Activated CD4-positive, alpha-beta T cell treated with anti-CD3 and anti-CD28 coated beads for 1 hour (primary cell): Measurements from ENCODE around the gene TMX2.
"Not testable (repeated sequence)": the region's sequence is repeated elsewhere in the genome, so short reads cannot be mapped to it uniquely, and the experiment has no call there.

Source experiments
- DNase-seq: peaks from one replicate; pipeline ENCODE4 v3.0.0-alpha.2; 2020

The TMX2 gene

DNA sequence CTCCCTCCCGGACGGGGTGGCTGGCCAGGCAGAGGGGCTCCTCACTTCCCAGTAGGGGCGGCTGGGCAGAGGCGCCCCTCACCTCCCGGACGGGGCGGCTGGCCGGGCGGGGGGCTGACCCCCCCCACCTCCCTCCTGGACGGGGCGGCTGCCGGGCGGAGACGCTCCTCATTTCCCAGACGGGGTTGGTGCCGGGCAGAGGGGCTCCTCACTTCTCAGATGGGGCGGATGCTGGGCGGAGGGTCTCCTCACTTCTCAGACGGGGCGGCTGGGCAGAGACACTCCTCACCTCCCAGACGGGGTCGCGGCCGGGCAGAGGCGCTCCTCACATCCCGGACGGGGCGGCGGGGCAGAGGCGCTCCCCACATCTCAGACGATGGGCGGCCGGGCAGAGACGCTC is 4.3 kb downstream of the TMX2 start:
- DNase-seq = not testable (repeated sequence)

DNA sequence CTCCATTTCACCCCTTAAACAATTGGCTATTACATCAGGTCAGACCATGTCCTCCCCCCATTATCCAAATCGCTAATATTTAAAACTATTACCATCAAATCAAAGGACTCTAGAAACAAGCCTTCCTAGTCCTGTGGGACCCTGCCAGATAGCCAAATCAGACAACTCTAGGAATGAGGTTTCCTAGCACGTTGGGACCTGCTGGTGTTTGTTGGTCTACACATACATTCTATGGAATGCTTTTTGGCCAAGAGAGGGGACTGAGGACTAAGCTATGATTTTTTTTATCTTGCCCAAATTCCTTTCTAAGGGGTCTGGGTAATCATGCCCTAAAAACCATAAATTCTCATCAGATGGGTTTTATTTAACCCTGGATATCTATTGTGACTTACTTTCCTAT is 14.8 kb downstream of the TMX2 start:
- no peak for DNase-seq

DNA sequence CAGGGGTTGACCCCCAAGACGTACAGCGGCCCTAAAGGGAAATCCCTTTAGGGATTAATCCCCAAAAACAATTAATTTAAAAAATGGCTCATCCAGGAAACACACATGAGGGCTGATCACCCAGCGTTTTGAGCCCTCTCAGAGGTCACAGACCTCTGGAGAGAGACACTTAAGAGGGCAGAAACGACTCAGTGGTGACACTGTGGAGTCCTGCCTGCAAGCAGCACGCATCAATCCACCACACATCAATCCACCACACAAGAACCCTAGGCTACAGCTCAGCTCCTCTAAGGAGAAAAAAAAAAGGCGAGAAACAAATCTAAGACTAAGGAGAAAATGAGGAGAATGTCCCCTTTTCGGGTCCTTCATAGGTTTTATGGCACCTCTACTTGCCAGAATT is 16.4 kb downstream of the TMX2 start:
- no peak for DNase-seq

DNA sequence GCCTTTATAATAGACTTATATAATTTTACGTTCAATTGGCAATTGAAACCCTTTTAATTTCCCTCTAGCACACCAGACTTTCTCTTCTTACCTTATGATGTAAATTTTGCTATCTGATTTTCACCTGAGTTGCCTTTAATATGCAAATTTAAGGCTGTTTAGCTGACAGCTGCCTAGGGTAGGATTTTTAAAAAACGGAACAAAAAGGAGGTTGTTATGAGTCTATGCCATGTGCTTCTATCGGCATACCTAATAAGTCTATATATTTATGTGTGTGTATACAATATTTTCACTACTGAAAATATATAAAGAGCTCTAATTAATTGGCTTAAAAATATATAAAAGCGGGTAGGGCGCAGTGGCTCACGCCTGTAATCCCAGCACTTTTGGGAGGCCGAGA is 17.1 kb downstream of the TMX2 start:
- no peak for DNase-seq

DNA sequence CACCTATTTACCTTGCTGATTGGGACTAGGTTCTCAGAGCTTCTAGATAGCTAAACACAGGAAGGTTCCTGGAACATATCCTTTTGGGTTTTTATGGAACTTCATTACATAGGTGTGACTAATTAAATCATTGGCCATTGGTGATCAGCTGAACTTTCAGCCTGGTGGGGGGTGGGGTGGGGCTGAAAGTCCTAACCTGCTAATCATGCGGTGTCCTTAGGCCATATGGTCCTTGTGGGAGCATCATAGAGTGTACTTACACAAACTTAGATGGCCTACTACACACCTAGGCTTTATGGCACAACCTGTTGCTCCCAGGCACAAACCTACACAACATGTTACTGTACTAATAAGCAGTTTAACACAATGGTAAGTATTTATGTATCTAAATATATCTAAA is 20.3 kb downstream of the TMX2 start:
- no peak for DNase-seq

DNA sequence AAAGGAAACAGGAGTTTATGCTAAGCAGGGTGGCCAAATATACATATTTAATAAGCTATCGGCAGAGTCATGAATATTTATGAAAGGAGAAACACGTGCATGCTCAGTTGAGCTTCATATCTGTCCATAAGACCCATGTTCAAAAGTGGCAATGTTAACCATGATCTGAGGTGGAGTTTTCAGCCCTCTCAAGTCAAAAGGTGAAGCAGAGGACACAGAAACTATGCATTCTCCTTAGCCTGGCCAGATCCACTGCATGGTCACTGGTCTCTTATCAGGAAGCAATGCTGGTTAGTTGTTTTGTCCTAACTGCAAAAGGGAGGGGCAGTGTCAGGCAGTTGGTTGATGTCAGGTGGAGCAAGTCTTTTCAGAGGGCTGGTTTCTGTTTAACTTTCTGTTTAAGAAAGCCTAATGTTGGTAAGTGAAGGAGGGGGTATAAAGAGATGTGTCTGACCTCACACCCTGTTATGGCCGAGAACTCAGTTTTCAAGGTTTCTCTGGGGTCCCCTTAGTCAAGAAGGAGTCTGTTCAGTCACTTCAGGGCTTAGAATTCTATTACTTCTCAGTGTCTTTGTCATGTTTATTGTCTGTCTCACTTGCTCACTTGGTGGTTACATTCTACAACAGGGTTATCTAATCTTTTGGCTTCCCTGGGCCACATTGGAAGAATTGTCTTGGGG is 23.4 kb downstream of the TMX2 start:
- no peak for DNase-seq

DNA sequence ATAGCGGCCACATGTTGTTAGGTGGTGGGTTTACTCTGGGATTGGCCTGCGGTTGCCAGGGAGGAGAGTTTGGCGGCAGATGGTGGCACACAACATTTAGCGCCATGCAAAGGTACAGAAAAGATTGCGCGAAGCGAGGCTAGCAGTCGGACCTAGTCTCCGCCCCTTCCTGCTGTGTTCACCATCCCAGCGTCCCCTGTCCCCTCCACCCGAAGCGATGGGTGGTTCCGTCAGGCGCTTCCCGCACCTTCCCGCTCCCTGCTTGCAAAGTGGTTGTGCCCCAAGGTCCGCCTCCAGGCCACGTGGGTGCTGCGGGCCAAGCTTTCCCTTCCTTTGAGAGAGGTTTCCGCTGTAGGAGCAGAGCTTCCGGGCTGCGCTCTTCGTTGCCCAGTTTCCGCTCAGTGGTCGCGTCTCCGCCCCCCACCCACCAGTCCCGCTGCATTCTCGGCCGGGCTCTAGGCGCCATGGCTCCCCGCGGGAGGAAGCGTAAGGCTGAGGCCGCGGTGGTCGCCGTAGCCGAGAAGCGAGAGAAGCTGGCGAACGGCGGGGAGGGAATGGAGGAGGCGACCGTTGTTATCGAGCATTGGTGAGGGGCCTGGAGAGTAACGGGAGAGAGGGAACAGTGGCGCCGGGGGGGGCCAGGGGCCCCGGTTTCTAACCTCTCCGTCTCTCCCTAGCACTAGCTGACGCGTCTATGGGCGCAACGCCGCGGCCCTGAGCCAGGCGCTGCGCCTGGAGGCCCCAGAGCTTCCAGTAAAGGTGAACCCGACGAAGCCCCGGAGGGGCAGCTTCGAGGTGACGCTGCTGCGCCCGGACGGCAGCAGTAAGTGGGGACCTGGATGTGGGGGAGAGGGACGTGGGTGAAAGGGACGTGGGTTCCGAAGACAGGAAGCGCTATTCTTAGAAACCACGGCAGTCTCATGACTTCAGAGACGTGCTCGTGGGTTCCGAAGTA is 29.0 kb downstream of the TMX2 start, which contains the start of gene SELENOH:
SELENOH (plus strand) TSS at position 360 of the 955 bp plus-strand sequence; CDS start at position 465, 105 bp downstream.
- DNase-seq = peak; percentile 84

DNA sequence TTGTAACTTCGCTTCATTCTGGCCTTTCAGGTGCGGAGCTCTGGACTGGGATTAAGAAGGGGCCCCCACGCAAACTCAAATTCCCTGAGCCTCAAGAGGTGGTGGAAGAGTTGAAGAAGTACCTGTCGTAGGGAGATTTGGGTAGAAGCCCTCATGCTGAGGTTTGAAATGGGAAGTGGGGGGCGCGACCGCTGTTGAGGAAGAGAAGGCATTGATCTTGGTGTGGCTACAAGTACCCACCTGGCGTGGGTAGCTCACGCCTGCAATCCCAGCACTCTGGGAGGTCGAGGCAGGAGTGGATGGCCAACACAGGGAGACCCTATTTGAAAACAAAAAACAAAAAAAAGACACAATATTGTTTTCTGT is 29.7 kb downstream of the TMX2 start:
- DNase-seq = no peak

DNA sequence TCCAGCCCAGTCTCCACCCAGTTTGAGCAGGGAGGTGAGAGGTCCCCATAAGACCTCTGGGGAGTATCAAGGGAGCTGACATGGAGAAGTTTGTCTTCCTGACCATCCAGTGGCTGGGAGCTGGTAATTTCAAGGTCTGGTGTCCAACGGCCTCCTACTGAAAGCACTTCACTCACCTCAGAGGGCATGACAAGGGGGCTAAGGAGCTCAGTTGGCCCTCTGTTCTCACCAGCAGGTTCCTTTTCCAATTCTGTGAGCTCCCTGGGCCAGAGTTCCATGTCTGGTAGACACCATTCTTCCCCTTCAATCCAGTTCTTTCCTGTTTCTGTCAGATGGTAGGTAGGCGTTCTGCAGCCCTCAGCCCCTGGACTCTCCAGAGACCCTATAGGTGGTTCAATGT is 32.0 kb downstream of the TMX2 start:
- no peak for DNase-seq

DNA sequence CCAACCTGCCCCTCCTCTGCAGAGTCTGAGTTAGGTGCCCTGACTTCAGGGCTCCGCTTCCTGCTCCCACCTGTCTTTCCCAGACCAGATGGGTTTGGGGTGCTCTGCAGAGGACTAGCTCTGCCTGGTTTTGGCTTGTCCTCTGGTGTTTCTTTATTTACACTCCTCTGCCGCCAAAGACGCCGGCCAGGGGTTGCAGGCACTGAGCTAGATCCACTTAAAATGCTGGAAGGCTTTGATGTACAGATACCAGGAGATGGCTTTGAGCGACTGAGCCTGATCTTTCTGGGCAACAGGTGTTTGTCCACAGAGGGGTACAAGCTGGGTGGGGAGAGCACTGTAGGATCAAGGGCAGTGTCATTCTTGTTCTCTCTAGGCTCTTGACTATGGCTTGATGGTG is 32.8 kb downstream of the TMX2 start:
- DNase-seq = no peak

DNA sequence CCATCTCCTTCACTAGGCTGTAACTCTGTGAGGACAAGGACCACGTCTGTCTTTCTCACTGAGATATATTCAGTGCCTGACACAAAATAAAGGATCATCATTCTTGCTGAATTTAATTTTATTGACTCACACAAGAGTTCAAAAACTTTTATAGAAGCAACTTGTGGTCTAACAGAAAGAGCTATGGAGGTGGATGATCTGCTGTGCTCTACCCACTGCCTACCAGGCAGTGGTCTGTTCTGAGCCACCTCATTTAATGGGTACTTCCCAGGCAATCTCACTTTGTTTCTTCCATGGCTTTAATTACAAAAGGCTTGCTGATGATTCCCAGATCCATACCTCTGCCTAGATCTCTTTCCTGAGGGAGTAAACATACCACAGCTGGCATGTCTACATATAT is 34.5 kb downstream of the TMX2 start:
- no peak for DNase-seq

DNA sequence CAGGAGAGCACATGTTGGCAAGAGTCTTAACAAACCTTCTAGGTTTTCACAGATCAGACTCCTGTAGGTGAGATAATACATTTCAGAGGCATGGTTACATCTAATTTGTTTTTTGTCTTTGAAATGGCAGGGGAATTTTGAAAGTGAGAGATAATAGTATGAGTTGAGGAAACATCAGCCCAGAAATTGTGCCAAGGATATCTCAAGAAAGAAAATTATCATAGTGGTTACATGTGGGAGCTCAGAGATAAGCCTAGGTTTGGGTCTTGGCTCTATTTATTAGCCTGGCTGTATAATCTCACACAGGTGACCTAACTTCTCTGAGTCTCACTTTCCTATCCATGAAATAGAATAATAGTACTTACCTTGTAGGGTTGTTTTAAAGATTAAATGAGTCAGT is 38.8 kb downstream of the TMX2 start:
- no peak for DNase-seq

DNA sequence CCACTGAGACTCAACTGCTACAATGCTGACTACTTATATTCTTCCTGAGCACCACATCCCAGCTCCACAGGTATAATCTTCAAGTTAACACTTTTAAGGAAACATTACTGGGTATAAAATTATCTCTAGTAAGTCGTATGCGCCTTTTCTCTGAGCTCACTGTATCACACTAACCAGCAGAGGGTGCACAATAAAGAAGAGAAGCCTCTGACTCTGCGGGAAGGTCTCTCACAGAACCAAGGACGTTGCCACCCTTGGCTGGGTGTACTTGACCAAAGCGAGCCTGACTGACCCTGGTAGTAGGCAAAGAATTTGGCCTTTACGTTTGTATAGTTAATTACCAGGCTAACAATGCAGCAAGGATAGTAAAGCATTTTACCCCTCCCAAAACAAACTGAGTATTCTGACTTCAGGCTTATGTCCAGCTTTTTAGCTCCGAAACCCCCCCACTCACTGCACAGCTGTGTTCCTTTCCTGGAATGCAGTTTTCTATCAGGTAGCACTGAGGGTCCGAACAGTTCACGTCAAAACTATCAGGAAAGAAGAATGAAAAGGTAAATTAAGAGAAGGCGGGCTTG is 39.4 kb downstream of the TMX2 start, which contains the start of gene BTBD18:
BTBD18 (minus strand) TSS at position 144 of the 578 bp plus-strand sequence. CDS start 631 bp downstream, outside the sequence.
- DNase-seq = no peak

DNA sequence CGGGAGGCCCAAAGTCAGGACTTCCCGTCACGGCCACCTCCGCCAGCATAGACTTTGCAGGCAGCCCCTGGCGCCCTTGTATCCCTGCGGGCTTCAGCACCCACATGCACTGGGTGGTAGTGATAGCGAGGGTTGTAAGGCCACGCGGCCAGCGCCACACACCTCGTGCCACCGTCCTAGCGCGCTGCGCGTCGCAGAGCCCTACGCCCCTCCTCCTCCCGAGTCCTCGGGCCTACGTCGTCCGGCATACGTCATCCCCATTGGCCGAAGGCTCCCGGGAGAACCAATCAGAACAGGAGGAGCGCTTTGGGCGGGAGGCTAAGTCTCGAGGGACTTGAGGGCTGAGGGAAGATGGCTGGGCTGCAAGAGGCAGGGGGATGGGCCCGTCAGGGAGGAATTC is 40.6 kb downstream of the TMX2 start:
- no peak for DNase-seq

DNA sequence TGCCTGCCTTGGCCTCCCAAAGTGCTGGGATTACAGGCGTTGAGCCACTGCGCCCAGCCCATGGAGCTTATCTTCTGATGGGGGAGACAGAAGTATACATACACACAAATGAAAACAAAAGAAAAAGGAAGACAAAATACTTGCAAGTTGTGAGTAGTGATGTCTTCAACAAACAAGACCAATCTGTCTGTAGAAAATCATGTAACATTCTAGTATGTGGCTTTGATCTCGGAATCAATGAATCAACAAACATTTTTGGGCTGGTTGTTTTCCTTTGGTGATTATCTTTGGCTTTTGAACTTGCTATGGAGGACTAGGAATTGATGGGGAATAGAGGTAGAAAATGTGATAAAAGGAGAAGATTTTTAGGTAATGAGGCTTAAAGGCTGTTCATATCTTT is 45.8 kb downstream of the TMX2 start:
- no peak for DNase-seq

DNA sequence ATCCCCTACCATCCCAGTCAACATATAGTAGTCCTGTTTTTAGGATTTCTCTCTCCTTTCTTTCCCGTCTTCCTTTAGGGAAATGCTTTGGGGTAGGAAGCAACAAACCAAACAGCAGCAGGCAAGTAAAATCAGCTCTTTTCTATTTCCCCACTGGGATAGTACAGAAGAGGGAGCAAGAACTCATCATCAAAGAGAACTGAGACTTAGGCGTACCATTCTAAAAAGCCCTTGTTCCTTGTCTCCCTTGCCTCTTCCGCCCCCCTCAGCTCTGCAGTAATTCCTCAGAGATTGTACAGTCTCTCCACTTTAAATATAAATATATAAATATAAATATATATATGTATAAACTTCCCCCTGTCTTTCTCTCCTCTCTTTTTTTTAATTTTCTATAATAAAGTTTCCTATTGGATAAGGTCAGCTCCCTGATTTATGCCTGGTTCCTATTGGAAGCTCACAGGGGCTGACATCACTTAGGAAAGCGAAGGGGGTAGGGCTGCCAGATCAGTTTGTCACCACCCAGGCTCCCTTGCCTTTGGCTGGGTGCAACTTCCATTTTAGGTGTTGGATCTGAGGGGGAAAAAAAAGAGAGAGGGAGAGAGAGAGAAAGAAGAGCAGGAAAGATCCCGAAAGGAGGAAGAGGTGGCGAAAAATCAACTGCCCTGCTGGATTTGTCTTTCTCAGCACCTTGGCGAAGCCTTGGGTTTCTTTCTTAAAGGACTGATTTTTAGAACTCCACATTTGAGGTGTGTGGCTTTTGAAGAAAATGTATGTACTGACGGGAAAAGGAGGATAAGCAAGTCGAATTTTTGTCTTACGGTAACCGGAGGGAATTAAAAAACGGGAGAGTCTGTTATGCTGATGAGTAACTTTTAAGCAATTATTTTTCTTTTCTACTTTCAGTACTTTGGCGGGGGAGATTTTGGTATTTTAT is 49.2 kb downstream of the TMX2 start, which contains the start of gene CTNND1:
CTNND1 (plus strand) TSS at position 502 of the 934 bp plus-strand sequence. CDS start 29,677 bp downstream, outside the sequence.
- DNase-seq = no peak

DNA sequence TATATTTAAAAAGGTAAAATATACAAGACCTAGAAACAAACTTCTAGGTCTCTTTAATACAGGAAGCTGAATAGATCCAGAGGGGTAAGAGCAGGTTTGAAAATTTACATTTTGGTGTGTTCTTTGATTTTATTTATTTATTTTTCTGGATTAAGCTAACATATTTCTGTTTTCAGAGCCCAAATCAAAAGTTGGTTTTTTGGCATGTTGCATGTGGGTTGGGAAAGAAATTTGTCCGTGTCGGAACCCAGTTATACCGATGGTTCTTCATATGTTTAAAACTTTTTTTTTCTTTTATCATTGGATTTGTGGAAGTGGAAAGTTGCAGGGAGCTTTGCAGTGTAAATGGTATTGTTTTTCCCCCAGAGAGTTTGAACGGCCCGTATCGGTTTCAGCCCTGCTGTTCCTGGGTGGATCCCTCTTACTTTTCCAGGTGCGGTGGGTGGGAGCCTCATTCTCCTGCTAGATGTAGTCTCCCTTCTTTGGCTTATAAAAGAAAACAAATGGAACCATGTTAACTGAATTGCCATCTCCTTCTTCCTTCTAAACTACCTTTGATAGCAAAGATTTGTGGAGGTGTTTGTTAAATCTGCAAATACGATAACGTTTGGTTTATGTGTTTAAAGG is 50.0 kb downstream of the TMX2 start:
- DNase-seq = no peak

DNA sequence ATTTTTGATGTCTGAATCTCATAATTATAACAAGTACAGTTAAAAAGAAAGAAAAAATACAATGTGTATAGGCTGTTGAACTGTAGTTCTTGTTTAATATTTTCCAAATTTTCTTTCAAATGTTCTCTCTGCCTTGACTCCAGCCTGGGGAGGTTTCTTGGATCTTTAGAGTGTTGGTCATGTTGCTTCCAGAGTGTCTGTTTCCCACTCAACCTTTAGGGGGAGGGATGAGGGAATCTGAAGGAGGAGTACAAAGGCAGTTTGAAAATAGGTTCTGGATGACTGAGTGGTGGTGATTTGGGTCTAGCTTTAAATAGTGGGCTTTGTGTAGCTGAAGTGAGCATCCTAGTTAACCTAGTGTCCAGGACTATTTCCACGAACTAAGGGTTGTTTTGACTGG is 51.2 kb downstream of the TMX2 start:
- DNase-seq = no peak

DNA sequence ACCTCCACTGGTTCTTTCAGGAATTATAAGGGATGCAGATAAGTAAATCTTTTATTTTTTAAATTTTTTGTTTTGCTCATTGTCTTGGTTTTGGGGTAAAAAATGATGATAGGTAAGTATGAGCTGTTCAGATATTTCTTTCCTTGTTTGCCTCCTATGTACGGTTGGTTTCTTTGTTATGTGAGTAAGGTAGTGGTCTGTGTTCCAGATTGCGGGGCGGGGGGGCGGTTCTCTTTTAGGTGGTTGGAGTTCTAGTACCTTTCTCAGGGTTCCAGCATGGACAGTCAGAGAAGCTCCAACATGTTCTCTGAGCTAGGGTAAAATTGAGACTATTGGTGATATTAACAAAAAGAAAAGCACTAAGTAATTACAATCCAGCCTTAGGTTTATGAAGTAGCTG is 51.6 kb downstream of the TMX2 start:
- no peak for DNase-seq

DNA sequence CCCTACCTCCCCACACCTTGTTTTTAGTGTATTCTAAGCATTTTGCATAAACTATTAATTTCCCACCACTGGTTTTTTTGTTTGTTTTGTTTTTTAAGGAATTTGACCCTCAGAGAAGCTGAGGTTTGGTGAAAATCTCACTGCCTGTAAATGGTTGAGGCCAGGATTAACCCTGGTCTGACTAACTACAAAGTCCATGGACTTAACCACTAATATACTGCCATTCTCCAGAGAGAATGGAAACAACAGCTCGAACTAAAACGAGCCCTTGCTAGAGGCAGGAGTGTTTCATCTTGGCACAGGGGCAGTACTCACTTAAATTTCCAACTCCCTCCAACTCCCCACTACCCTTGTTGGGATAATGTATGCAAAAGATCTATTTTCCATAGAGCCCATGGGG is 52.2 kb downstream of the TMX2 start:
- no peak for DNase-seq

DNA sequence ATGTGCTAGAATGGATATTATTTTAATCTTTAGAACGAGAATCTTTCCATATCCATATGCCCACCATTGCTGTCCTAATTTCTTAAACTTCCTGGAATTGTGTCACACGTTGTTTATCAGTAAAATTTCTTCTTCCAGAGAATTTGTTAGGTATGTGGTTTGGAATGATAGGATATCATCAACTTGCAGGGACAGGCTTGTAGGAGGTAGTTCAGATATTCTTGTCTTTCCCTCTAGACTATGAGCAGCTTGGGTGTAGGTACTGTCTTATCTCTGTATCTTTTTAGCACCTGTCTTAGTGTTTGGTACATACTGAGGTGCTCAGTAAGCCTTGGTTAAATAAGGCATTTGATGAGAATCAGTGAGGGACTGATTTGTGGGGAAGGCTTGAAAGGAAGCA is 52.6 kb downstream of the TMX2 start:
- DNase-seq = no peak

DNA sequence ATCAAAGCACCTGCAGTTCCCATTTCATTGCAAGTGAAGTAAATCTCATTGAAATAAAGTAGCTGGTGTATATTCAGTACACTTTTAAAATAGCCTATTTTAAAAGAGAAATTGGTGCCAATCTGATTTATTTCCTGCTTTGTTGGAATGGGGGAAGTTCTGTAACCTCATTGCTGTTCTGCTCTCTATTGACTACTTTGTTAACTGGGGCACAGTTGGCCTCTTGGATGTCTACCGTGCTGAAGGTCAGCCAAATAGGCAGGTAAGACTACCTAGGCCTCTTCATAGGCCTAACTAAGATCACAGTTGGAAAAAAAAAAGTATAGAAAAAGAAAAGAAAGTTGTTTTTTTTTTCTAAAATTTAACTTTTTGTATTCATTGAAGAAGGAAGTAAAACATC is 58.4 kb downstream of the TMX2 start:
- no peak for DNase-seq
